HG02588 (cell line): ENCODE results near the gene PPP2R3A.
"Not testable (repeated sequence)": the region's sequence is repeated elsewhere in the genome, so short reads cannot be mapped to it uniquely, and the experiment has no call there.

Experiments used
- ATAC-seq: cut with Tn5 transposase; IDR thresholded peaks from one replicate; pipeline ENCODE4 v1.9.1; 2021; ENCODE audit warnings: mild to moderate bottlenecking, moderate library complexity; ENCODE audit not compliant: unreplicated experiment

PPP2R3A gene

DNA sequence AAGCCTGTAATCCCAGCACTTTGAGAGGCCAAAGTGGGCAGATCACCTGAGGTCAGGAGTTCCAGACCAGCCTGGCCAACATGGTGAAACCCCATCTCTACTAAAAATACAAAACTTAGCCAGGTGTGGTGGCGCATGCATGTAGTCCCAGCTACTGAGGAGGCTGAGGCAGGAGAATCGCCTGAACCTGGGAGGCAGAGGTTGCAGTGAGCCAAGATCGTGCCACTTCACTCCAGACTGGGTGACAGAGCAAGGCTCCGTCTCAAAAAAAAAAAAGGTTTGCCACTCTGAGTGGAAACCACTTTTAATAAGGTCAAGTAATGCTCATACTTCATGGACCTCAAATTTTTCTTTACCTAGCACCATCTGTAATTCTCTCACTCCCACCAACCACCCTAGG lies 178.9 kb downstream of the PPP2R3A start:
- not testable (repeated sequence) for ATAC-seq

DNA sequence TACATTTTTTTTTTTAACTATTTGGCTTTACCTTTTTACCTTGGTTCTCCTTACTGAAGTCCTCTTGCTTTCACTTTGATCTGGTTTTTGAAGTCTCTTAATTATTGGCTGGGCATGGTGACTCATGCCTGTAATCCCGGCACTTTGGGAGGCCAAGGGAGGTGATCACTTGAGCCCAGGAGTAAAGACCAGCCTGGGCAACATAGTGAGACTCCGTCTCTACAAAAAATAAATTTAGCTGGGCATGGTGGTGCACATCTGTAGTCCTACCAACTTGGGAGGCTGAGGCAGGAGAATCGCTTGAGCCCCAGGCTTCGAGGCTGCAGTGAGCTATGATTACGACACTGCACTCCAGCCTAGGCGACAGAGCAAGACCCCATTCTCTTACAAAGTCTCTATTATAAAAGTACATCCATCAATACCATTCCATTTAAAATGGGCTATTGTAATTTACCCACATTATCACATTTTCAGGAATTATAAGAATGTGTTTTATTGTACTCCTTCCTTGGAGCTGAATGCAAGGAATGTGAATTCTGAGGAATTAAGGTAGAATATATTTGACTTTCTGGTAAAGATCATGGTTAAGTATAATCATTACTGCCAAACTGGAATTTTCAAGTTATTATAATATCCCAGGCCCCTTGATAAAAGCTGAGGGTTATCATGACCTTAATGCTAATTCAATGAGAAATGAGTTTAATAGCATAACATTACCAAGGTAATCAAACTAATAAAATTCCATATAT lies 181.6 kb downstream of the PPP2R3A start:
- no peak for ATAC-seq

- ATAC-seq: no peak
These were observed 184.1 kb downstream of the PPP2R3A start for GRCh38 chr3:136149667-136150066.

- ATAC-seq: no peak
These were observed 185.7 kb downstream of the PPP2R3A start for GRCh38 chr3:136151219-136151618.

DNA sequence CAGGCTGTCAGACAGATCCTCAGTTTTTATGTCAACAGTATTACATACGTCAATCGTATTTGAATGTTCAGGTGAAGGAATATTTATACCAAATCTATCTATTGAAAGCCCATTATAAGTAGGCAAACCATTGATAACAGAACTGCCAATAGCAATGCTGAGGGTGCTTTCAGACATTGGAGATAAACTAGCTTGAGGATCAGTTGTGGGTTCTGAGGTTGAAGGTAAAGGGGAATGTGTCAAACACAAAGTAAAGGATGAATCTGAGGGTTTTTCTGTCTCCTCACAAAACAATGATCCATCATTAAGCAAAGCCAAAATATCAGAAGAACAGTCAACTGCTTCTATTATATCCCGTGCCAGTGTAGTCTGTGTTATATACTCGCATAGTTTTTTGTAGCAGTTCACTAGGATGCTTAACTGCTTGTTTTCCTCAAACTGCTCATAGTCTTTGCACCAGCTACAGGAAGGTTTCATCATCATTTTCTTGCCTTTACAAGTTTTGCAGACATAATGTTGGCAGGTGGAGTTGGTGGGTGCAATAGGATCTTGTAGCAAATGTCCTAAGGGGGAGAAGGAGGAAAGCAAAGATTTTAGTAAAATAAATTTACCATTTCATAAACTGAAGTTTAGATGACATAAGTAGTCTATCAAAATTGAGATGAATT lies 186.8 kb downstream of the PPP2R3A start:
- no peak for ATAC-seq

- ATAC-seq: no peak
These were observed 187.4 kb downstream of the PPP2R3A start for GRCh38 chr3:136152963-136153362.

DNA sequence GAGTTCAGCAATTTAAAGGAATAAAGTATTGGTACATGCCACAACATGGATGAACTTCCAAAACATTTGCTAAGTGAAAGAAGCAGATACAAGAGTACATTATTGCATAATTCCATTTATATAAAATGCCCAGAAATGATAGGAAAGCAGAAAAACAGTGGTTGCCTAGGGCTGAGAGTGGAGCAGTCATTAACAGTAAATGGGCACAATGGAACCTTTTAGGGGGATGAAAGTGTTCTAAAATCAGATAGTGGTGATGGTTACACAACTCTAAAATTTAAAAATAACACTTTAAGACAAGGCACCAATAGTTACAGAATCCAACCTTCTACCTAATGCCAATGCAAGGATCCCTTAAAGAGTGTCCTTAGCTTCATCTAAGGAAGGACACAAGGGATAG lies 196.0 kb downstream of the PPP2R3A start:
- no peak for ATAC-seq

DNA sequence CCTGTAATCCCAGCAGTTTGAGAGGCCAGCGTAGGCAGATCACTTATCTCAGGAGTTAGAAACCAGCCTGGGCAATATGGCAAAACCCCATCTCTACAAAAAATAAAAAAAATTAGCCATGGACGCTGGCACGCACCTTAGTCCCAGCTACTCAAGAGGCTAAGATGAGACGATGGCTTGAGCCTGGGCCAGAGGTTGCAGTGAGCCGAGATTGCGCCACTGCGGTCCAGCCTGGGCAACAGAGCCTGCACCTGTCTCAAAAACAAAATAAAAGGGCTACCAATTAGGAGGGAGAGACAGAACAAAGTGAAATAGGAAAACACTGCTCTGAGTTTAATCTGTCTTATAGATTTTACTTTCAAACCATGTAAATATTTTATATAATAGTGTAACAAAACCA lies 196.8 kb downstream of the PPP2R3A start:
- ATAC-seq: no peak

DNA sequence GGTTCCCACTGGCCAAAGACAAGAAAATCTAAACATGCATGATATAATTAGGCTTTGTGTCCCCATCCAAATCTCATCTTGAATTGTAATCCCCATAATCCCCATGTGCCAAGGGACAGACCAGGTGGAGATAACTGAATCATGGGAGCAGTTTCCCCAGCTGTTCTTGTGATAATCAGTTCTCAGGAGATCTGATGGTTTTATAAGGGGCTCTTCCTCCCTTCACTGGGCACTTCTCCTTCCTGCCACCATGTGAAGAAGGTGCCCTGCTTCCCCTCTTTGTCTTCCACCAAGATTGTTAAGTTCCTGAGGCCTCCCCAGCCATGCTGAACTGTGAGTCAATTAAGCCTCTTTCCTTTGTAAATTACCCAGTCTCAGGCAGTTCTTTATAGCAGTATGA lies 198.1 kb downstream of the PPP2R3A start:
- ATAC-seq: not testable (repeated sequence)

- no peak for ATAC-seq
These were observed 201.0 kb downstream of the PPP2R3A start for GRCh38 chr3:136166507-136166906.

GRCh38 chr3:136168236-136168635 lies 202.7 kb downstream of the PPP2R3A start:
- ATAC-seq: not testable (repeated sequence)

- no peak for ATAC-seq
These were observed 205.6 kb downstream of the PPP2R3A start for GRCh38 chr3:136171097-136171542.

- ATAC-seq: no peak
These were observed 208.5 kb downstream of the PPP2R3A start for GRCh38 chr3:136173939-136174490.

DNA sequence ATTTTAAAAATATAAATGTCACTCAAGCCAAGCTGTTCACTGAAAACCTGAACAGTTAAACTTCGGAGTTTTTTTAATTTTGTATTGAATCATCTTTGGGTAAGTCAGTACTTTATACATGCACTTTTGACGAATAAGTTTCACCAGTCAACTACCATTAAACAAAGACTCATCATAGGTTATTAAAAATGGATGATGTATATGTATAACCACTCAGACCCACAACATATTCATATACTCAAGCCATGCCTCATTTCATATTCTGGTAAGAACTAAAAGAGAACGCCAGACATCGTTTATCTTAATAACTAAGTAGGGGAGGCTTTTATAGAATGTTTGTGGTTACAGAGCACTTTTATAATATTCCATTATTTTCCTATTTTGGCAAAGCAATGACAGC lies 212.3 kb downstream of the PPP2R3A start:
- no peak for ATAC-seq

GRCh38 chr3:136181741-136182140 lies 216.2 kb downstream of the PPP2R3A start:
- ATAC-seq: no peak

GRCh38 chr3:136184703-136185102 lies 219.2 kb downstream of the PPP2R3A start:
- no peak for ATAC-seq

DNA sequence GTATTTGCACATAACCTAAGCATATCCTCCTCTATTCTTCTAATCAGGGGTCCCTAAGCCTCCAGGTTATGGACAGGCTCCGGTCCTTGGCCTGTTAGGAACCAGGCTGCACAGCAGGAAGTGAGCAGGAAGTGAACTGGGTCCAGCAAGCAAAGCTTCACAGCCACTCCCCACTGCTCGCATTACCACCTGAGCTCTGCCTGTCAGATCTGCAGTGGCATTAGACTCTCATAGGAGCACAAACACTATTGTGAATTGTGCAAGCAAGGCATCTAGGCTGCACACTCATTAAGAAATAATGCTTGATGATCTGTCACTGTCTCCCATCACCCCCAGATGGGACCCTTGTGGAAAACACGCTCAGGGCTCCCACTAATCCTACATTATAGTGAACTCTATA lies 220.8 kb downstream of the PPP2R3A start:
- ATAC-seq: no peak

GRCh38 chr3:136186846-136187245 lies 221.3 kb downstream of the PPP2R3A start:
- ATAC-seq: no peak

GRCh38 chr3:136187868-136188267 lies 222.3 kb downstream of the PPP2R3A start:
- ATAC-seq: no peak

GRCh38 chr3:136189043-136189442 lies 223.5 kb downstream of the PPP2R3A start:
- ATAC-seq: no peak

- ATAC-seq: no peak
These were observed 224.5 kb downstream of the PPP2R3A start for GRCh38 chr3:136189859-136190617.
